Right cardiac atrium (tissue), 5 donors: Measurements from ENCODE around the gene RACGAP1. TPM values are rescaled to one million over a fixed set of nuclear protein-coding genes. Genes with fewer than 3 reads are reported as not detected.

ENCODE experiments used
- polyA plus RNA-seq: library from polyadenylated mRNA; stranded (reverse); fragments of 200-250 nt; gene quantifications from one replicate; pipeline ENCODE4 v1.2.3, GENCODE V29; 2013
- total RNA-seq, 4 donors: library from RNA; stranded (reverse); fragmentation: NEBNext Ultra II Directional; extraction: Animal tissue kit (Norgen Biotek cat#: 25700); gene quantifications; one replicate each; pipeline ENCODE4 v1.2.1, GENCODE V29; 2021
- donor health status: healthy with polysubstance abuse.
- donor health status: DM: no; HTN: yes; CAD: no.
- donor health status: DM: no; HTN: no; CAD: no.
- donor health status: DM: no; HTN: yes; CAD: no; lungs with severe emphysema.
- donor health status: DM: yes; HTN: yes; CAD: no.

The RACGAP1 gene
- total and polyA plus RNA-seq, 5 donors = 1.5 to 8.2 (median 5.0) TPM

Other genes with a start within 250 kb of the RACGAP1 start
- 10 to 100 TPM; 20.3 to 23.2 (median 21.1) TPM for gene NCKAP5L, start 197.1 kb downstream of the RACGAP1 start, total RNA-seq
- 18.1 TPM for gene NCKAP5L, start 197.1 kb downstream of the RACGAP1 start, polyA plus RNA-seq
- 1 to 10 TPM; 2.9 to 3.6 (median 3.2) TPM for gene BCDIN3D, start 182.4 kb downstream of the RACGAP1 start, total RNA-seq
- gene BCDIN3D, start 182.4 kb downstream of the RACGAP1 start, polyA plus RNA-seq = 2.2 TPM
- 10 to 100 TPM; 10.4 to 31.1 (median 17.4) TPM for gene FAIM2, start 121.6 kb downstream of the RACGAP1 start, total RNA-seq
- 37.4 TPM for gene FAIM2, start 121.6 kb downstream of the RACGAP1 start, polyA plus RNA-seq
- gene AQP2, start 74.8 kb downstream of the RACGAP1 start, total RNA-seq = 1 to 10 TPM in 1 of 4 donors, under 1 TPM in 3; 0.17 to 1.1 (median 0.52) TPM
- 0.77 TPM for gene AQP2, start 74.8 kb downstream of the RACGAP1 start, polyA plus RNA-seq
- 1 to 10 TPM; 2.0 to 7.0 (median 2.8) TPM for gene AQP5, start 63.6 kb downstream of the RACGAP1 start, total RNA-seq
- gene AQP5, start 63.6 kb downstream of the RACGAP1 start, polyA plus RNA-seq = 6.7 TPM
- gene AQP6, start 52.5 kb downstream of the RACGAP1 start, total RNA-seq = under 1 TPM in 3 of 4 donors, not detected in 1; 0.15 to 0.25 (median 0.17) TPM
- 0.32 TPM for gene AQP6, start 52.5 kb downstream of the RACGAP1 start, polyA plus RNA-seq
- 1 to 10 TPM; 1.3 to 4.5 (median 3.2) TPM for gene ASIC1, start 32.1 kb upstream of the RACGAP1 start, total RNA-seq
- 2.0 TPM for gene ASIC1, start 32.1 kb upstream of the RACGAP1 start, polyA plus RNA-seq
- 10 to 100 TPM; 15.8 to 24.5 (median 19.7) TPM for gene SMARCD1, start 59.8 kb upstream of the RACGAP1 start, total RNA-seq
- gene SMARCD1, start 59.8 kb upstream of the RACGAP1 start, polyA plus RNA-seq = 11.6 TPM
- 10 to 100 TPM in 2 of 4 donors, 1 to 10 TPM in 2; 4.1 to 18.4 (median 9.6) TPM for gene GPD1, start 78.5 kb upstream of the RACGAP1 start, total RNA-seq
- gene GPD1, start 78.5 kb upstream of the RACGAP1 start, polyA plus RNA-seq = 24.6 TPM
- 100 to 1,000 TPM; 141 to 203 (median 167) TPM for gene COX14, start 86.7 kb upstream of the RACGAP1 start, total RNA-seq
- 258 TPM for gene COX14, start 86.7 kb upstream of the RACGAP1 start, polyA plus RNA-seq
- gene CERS5, start 141.9 kb upstream of the RACGAP1 start, total RNA-seq = 10 to 100 TPM; 14.0 to 18.8 (median 17.7) TPM
- gene CERS5, start 141.9 kb upstream of the RACGAP1 start, polyA plus RNA-seq = 15.6 TPM